ENCODE results near the gene APLF. TPM values are rescaled to one million over a fixed set of nuclear protein-coding genes. Genes with fewer than 3 reads are reported as not detected.

APLF gene
- total and polyA plus RNA-seq, 8 donors, result 3.3 to 4.4 (median 3.9) TPM

DNA sequence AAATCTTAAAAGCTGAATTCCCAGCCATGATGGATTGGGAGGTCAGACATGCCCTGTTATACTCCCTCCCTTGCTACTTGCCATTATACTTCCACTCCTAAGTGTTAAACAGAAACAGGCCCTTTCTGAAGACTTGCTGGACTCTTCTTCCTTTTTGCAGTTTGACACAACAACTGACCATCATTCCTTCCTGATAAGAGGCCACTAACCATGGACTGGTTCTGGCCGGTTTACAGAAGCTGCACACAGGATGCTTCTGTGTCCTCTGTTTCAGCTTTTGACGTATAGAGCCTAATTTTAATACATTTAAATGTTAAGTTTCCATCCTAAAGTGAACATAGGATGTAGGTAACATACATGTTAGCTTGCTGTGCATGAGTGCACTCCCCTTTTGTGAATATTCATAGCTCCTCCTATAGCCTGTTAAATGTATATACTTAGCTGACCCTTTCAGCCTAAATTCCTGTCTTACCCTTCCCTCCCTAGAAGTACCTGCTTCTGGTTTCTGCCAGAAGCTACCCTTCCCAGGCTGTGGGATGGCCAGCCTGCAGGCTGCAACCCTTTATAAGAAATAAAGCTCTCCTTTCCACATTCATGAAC lies 13.5 kb upstream of the APLF start:
- no peak overlapping the region for H3K27ac ChIP-seq
- H3K4me3 ChIP-seq, result no peak overlapping the region
- H3K36me3 ChIP-seq, result no peaks in the 10 kb centered on the region
- peaks cover 0 to 3% of the 10 kb centered on the region in 2 donors for H3K9me3 ChIP-seq
- no peaks in the 10 kb centered on the region for H3K27me3 ChIP-seq
- no peak for DNase-seq
- H3K4me1 ChIP-seq, result no peaks in the 10 kb centered on the region
- ATAC-seq, result no peak
- intact Hi-C loops (cut with DNase I), result no loop called here
- TF ChIP-seq, protein P1, sequence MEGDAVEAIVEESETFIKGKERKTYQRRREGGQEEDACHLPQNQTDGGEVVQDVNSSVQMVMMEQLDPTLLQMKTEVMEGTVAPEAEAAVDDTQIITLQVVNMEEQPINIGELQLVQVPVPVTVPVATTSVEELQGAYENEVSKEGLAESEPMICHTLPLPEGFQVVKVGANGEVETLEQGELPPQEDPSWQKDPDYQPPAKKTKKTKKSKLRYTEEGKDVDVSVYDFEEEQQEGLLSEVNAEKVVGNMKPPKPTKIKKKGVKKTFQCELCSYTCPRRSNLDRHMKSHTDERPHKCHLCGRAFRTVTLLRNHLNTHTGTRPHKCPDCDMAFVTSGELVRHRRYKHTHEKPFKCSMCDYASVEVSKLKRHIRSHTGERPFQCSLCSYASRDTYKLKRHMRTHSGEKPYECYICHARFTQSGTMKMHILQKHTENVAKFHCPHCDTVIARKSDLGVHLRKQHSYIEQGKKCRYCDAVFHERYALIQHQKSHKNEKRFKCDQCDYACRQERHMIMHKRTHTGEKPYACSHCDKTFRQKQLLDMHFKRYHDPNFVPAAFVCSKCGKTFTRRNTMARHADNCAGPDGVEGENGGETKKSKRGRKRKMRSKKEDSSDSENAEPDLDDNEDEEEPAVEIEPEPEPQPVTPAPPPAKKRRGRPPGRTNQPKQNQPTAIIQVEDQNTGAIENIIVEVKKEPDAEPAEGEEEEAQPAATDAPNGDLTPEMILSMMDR (IDR thresholded peaks at IDR 0.05), result no peak

DNA sequence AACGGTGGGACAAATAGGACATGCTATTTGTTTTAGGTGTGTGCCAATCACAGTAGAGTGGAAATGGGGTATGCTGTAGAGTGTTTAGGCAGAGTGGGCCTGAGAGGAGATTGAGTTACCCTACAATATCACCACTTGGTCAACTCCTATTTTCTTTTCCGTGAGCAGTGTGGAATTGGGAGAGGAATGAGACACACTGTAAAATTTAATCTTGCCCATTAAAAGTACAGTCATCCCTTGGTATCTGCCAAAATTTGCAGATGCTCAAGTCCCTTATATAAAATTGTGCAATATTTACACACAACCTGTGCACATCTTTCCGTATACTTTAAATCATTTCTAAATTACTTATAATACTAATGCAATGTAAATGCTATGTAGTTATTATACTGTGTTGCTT lies 12.7 kb upstream of the APLF start:
- TF ChIP-seq, protein P1 (IDR thresholded peaks at IDR 0.05), result no peak
- no peak for DNase-seq
- H3K4me3 ChIP-seq, result no peak overlapping the region
- H3K27me3 ChIP-seq, result no peaks in the 10 kb centered on the region
- H3K36me3 ChIP-seq, result no peaks in the 10 kb centered on the region
- no peaks in the 10 kb centered on the region for H3K4me1 ChIP-seq
- H3K27ac ChIP-seq, result no peak overlapping the region
- no peaks in the 10 kb centered on the region for H3K9me3 ChIP-seq
- intact Hi-C loops (cut with DNase I), result no loop called here
- ATAC-seq, result no peak

DNA sequence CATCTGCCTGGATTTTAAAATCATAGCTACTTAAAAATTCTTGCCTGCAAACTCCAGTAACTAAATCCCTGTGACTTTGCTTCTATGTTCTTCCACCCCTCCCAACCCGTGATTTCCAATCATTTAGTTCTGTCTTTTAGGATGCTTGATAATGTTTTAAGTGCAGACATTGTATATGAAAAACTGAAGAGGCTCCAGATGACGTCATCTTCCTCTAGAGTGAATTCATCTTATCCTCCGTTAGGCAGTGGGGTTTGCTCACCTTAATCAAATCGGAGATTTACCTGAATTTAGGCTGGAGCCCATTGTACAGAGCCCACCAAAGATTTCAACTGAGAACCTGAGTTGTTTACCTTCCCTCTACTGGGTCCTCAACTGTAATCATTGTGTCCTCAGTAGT lies 11.2 kb upstream of the APLF start:
- no peak for DNase-seq
- Histone ChIP-seq H3K4me3 (no peak overlapping the region), H3K9me3 (no peaks in the 10 kb centered on the region), H3K36me3 (no peaks in the 10 kb centered on the region), H3K4me1 (no peaks in the 10 kb centered on the region), H3K27me3 (no peaks in the 10 kb centered on the region), H3K27ac (no peak overlapping the region)
- intact Hi-C loops (cut with DNase I), result no loop called here
- ATAC-seq, result no peak
- TF ChIP-seq, protein P1 (IDR thresholded peaks at IDR 0.05), result no peak

DNA sequence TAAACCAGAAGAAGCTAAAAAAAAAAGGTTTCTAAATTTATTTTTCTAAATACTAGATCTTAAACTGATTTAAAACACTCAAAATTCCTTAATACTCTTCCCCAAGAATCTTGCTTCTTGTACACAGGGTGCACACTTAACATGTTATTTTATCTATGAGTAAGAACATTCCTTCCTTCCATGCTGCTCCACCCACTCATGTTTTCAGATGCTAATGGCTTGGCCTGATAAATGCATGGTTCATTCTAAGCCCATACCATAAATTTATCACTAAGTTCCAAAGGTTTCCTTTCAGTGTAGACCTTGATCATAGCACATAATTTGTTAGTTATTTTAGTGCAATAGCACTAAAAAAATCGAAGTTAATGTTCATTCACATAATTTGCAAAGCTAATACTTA lies 8.4 kb upstream of the APLF start:
- Histone ChIP-seq H3K4me3 (no peak overlapping the region), H3K27ac (no peak overlapping the region), H3K4me1 (peaks cover 0 to 3% of the 10 kb centered on the region in 2 donors), H3K9me3 (no peaks in the 10 kb centered on the region), H3K36me3 (no peaks in the 10 kb centered on the region), H3K27me3 (no peaks in the 10 kb centered on the region)
- intact Hi-C loops (cut with DNase I), result no loop called here
- ATAC-seq (peak; percentile 19), DNase-seq (no peak)
- TF ChIP-seq, protein P1 (IDR thresholded peaks at IDR 0.05), result no peak

DNA sequence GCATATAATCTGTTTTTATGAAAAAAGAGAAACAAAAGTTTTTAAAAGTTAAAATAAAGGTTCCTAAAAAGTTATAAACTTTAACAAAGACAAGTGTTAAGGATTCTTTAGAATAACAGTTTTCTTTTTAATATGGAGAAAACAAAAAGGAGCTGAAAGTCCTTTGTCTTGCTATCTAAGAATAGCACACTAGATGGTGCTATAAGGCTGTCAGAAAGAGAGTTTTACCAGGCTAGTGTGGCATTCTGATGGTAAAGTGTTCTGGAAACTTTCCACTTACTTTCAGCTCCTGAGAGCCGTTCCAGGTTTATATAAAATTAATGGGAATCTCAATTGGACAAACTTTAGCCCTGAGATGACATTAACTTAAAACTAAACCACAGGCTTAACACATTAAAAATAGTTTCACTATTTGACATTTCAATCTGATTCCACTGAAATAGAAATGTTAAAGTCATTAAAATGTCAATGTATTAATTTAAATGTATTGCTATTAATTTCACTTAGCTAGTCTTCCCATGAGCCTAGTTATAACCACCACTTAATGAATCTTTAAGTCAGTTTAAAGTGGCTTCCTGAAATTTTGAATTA lies 4.0 kb upstream of the APLF start:
- peak in 1 of 4 donors; percentile 53 for DNase-seq
- Histone ChIP-seq H3K4me3 (no peak overlapping the region), H3K27ac (no peak overlapping the region), H3K27me3 (no peaks in the 10 kb centered on the region), H3K36me3 (no peaks in the 10 kb centered on the region), H3K4me1 (peaks cover 0 to 19% of the 10 kb centered on the region in 2 donors), H3K9me3 (no peaks in the 10 kb centered on the region)
- intact Hi-C loops (cut with DNase I), result no loop called here
- no peak for ATAC-seq
- TF ChIP-seq, protein P1 (IDR thresholded peaks at IDR 0.05), result peak; percentile 64 to 75

Data from left lung (tissue), 10 donors.